ENCODE measurements around the gene UGCG.

DNA sequence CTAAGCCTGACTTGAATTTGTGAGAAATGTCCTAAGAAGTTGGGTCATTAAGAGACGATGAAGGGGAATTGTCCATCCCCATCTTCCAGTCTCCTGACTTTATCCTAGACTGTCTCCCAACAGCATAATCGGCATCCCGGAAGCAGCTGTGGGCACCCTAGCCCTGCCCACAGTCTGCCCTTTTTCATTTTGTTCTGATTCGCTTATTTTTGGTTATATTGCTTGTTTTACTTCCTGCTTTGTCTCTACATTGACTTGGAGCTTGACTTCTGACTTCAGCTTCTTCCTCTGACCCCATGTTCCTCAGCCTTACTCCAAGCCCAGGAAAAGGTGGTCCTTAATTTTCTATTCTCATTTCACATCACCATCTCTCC lies 41.8 kb downstream of the UGCG start:
- TF ChIP-seq POLR2A (IDR thresholded peaks at IDR 0.05; ENCODE audit: low read length) (no peak), GATA1 (IDR thresholded peaks at IDR 0.05; ENCODE audit: low read depth, low read length) (no peak)
